HEK293 (cell line): ENCODE data around the gene UGT1A4.

Source experiments
- CTCF ChIP-seq: fragments of 450-650 bp; formaldehyde crosslinking; IDR thresholded peaks from 2 replicates; pipeline ENCODE4 v1.5.1; 2016; ENCODE audit warnings: missing biosample characterization, missing genetic modification characterization
- FEZF1 ChIP-seq: fragments of 450-650 bp; formaldehyde crosslinking; IDR thresholded peaks from 2 replicates; pipeline ENCODE4 v1.5.1; 2016; ENCODE audit warnings: missing biosample characterization, missing genetic modification characterization
- KLF16 ChIP-seq: fragments of 450-650 bp; formaldehyde crosslinking; IDR thresholded peaks from 2 replicates; pipeline ENCODE4 v1.5.1; 2017; ENCODE audit warnings: missing biosample characterization, missing genetic modification characterization
- REPIN1 ChIP-seq: fragments of 450-650 bp; formaldehyde crosslinking; IDR thresholded peaks from 2 replicates; pipeline ENCODE4 v1.5.1; 2017; ENCODE audit warnings: missing biosample characterization, missing genetic modification characterization, low read depth
- ZBTB21 ChIP-seq: fragments of 450-650 bp; formaldehyde crosslinking; IDR thresholded peaks from 2 replicates; pipeline ENCODE4 v1.5.1; 2017; ENCODE audit warnings: missing biosample characterization, missing genetic modification characterization
- ZNF223 ChIP-seq: fragments of 450-650 bp; formaldehyde crosslinking; IDR thresholded peaks from 2 replicates; pipeline ENCODE4 v1.5.1; 2016; ENCODE audit warnings: missing biosample characterization, missing genetic modification characterization
- ZNF26 ChIP-seq: fragments of 450-650 bp; formaldehyde crosslinking; IDR thresholded peaks from 2 replicates; pipeline ENCODE4 v1.5.1; 2016; ENCODE audit warnings: missing biosample characterization, missing genetic modification characterization
- ZNF473 ChIP-seq: fragments of 450-650 bp; formaldehyde crosslinking; IDR thresholded peaks from 2 replicates; pipeline ENCODE4 v1.5.1; 2017; ENCODE audit warnings: missing biosample characterization, missing genetic modification characterization
- ZXDB ChIP-seq: fragments of 450-650 bp; formaldehyde crosslinking; IDR thresholded peaks from 2 replicates; pipeline ENCODE4 v1.5.1; 2016; ENCODE audit warnings: missing biosample characterization, missing genetic modification characterization

- TF ChIP-seq CTCF (tag by site-specific recombination) (no peak), FEZF1 (tag by site-specific recombination) (no peak), KLF16 (tag by site-specific recombination) (no peak), ZNF26 (tag by site-specific recombination) (no peak), ZBTB21 (no peak), REPIN1 (tag by site-specific recombination) (no peak), ZNF223 (no peak), ZNF473 (tag by site-specific recombination) (no peak), ZXDB (tag by site-specific recombination) (no peak)
Observed at GRCh38 chr2:233791151-233791882, 72.8 kb downstream of the UGT1A4 start.
